ENCODE data around the gene PANX2. TPM values are rescaled to one million over a fixed set of nuclear protein-coding genes. Genes with fewer than 3 reads are reported as not detected.

Gene PANX2
- total and polyA plus RNA-seq, 9 of the 15 experiments (the other 6 are each of a cell fraction or from before 2014, with no cell fraction given): 0.01 to 3.9 (median 0.67) TPM; not detected in 1

GRCh38 chr22:50139843-50140415 lies 30.6 kb upstream of the PANX2 start (continued):
- 0 out of 2 replicates have a peak, but pooled peaks have one; percentile 26 for TF ChIP-seq ZBTB40 (IDR thresholded peaks at IDR 0.05)
- TF ChIP-seq ZBTB40 (CRISPR knock-in tag; IDR thresholded peaks at IDR 0.05): no peak
- TF ChIP-seq SMARCA5 (IDR thresholded peaks at IDR 0.05): no peak
- TF ChIP-seq CBFB (CRISPR knock-in tag; IDR thresholded peaks at IDR 0.05): no peak
- TF ChIP-seq ZNF696 (CRISPR knock-in tag; conservative IDR thresholded peaks at IDR 0.05): no peak
- TF ChIP-seq HNRNPUL1 (IDR thresholded peaks at IDR 0.05; ENCODE audit: low read length): no peak
- TF ChIP-seq TCFL5 (CRISPR knock-in tag; conservative IDR thresholded peaks at IDR 0.05): no peak
- TF ChIP-seq ZNF184 (CRISPR knock-in tag; IDR thresholded peaks at IDR 0.05): no peak
- TF ChIP-seq ZBED1 (IDR thresholded peaks at IDR 0.05): no peak
- no peak for TF ChIP-seq ZNF224 (CRISPR knock-in tag; IDR thresholded peaks at IDR 0.05)
- no peak for TF ChIP-seq ETS1 (conservative IDR thresholded peaks at IDR 0.05; ENCODE audit: control insufficient read depth, low read depth, low read length)
- no peak for TF ChIP-seq GATA2 (CRISPR knock-in tag; IDR thresholded peaks at IDR 0.05)
- no peak for TF ChIP-seq L3MBTL2 (IDR thresholded peaks at IDR 0.05)
- no peak for TF ChIP-seq MITF (IDR thresholded peaks at IDR 0.05)
- no peak for TF ChIP-seq ZBTB33 (CRISPR knock-in tag; IDR thresholded peaks at IDR 0.05)
- no peak for TF ChIP-seq SIX5 (IDR thresholded peaks at IDR 0.05; ENCODE audit: borderline replicate concordance in 1 of 2, insufficient read depth in 1 of 2, low read depth in 1 of 2, low read length in 2 of 2)
